ENCODE results near the gene ADAM19.

ADAM19 gene

GRCh38 chr5:157516626-157517325 is 58.8 kb downstream of the ADAM19 start:
- no peak for DNase-seq (ENCODE audit: low read depth in 2 of 2)

DNA sequence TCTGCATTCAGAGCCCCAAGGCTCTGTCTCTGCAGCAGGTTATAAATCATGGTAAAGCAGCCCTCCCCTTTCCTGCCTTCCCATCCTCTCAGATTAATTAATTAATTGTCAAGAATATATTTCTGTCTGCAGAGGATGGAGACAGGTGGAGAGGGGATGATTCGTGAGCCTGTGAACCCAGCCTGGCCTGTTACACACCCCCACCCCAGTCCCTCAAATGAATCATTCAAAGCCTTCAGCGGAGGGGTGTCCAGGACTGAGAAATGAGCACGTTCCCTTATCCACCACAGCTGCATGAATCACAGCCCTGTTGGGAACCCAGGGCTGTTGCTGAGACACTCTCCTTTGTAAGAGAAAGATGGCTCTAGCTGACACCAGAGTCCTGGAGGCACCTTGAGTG is 59.6 kb downstream of the ADAM19 start:
- peak; percentile 40 to 50 for DNase-seq (ENCODE audit: low read depth in 2 of 2)

- DNase-seq (ENCODE audit: low read depth in 2 of 2), result no peak
These were observed 60.6 kb downstream of the ADAM19 start for GRCh38 chr5:157514974-157515373.

DNA sequence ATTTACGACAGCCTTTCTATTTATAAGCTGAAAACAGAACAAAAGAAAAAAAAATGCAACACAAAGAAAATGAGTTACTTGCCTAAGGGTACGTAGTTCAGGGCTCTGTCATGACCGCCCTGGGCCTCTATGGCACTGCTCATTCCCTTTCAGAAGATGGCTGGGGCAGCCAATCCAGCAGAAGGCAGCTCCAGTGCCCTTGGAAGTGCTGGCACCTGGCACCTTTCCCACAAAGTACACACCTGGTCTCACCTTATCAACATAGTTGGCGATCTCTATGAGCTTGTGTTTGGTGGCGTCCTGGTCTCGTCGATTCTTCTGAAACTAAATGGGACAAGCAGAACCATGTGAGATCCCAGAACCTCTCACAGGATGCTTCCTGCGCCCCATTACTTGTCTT is 62.4 kb downstream of the ADAM19 start:
- no peak for DNase-seq (ENCODE audit: low read depth in 2 of 2)

DNA sequence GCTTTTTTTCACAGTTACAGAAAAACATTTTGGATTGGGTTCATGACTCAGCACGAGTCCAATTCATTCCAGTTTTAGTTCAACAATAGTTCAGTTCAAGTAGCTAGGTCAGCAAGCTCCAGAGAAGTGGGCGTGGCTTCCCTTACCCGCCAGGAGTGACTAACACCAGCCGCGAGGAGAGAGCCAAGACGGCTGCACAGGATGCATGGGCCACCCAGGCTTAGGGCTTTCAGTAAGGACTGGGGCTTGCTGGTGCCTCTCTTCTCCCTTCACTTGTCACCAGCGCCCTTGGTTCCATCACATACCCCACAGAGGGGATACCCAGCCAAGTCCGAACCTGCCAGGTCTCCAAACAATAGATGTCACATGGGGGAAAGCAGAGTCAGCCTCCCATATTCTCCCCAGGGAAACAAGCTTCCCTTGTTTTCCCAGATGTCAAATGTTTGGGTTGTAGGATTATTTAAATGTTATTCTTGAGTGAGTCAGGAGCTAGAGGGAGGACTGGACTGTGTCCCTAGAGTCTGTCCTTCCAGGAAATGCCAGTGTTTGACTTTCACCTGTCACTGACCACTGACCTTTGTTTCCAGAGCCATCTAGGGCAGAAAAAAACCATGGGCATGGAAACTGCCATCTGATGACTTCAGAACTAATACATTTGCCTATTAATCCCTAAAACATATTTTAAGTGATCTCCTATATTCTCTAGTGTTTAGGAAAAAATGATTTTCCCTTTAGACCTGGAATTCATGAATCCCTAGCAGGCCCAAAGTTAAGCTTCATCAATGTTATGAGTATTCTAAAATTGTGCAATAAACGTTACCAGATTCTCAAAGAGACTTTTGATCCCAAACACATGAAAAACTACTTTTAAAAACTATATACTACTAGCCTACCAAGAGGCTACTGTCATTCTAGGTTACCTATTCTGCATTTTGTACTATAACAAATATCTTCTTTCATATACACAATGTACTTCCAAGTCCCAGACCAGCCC is 63.6 kb downstream of the ADAM19 start:
- DNase-seq (ENCODE audit: low read depth in 2 of 2), result peak; percentile 33 to 42

GRCh38 chr5:157510682-157511081 is 64.9 kb downstream of the ADAM19 start:
- no peak for DNase-seq (ENCODE audit: low read depth in 2 of 2)

GRCh38 chr5:157509587-157509986 is 66.0 kb downstream of the ADAM19 start:
- no peak for DNase-seq (ENCODE audit: low read depth in 2 of 2)

GRCh38 chr5:157509093-157509492 is 66.5 kb downstream of the ADAM19 start:
- DNase-seq (ENCODE audit: low read depth in 2 of 2), result no peak

DNA sequence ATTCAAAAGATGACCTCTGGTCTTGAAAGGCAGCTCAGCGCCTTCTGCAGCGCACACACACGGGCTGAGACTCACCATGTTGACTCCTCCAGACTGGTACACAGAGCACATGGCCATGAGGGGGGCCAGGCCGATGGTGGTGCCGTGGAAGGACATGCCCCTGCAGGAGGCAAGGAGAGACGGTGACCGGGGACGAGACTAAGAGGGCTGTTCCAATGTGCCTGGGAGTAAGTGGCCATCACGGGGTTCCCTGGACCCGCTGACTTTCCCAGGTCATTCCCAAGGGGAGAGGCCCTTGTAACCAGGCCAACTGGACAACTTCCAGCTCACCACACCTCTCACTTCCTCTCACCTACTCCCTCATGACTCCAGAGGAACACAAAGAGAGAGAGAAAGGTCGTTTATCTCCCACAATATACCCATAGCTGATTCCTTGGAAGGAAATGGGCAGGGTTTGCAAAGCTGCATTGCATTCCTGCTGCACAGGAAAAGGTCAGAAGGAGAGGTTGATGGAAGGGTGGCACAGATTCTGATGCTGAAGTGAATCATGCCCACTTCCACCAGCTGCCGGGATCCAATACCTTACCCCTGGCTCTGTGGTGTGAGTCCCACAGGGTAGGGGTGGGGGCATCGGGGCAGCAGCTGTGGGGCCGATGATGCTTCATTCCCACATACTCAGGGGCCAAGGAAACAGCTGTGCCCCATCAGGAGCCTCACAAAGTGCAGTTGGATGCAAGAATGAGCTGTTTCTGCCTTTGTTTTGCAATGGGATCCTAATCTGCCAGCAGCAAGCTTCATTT is 68.4 kb downstream of the ADAM19 start:
- DNase-seq (ENCODE audit: low read depth in 2 of 2), result no peak

- DNase-seq (ENCODE audit: low read depth in 2 of 2), result no peak
These were observed 69.4 kb downstream of the ADAM19 start for GRCh38 chr5:157506066-157506590.

DNA sequence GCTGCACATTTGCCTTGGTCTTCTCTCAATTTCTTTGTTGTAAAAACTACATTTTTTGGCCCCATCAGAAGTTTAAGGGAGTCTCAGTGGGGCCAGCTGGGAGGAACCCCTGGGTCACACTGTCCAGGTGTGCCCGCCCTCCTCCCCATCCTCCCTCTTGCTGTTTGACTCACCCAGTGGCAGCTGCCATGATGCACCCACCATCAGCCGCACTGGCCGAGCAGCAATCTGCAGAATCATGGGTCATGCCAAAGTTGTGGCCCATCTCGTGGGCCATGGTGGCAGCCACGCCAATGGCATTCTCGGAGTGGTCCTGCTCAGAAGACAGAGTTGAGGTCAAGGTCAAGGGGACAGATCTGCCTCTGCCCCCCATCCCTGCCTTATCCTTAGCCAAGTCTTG is 70.1 kb downstream of the ADAM19 start:
- DNase-seq (ENCODE audit: low read depth in 2 of 2), result no peak

- no peak for DNase-seq (ENCODE audit: low read depth in 2 of 2)
These were observed 71.5 kb downstream of the ADAM19 start for GRCh38 chr5:157504053-157504452.

- no peak for DNase-seq (ENCODE audit: low read depth in 2 of 2)
These were observed 73.4 kb downstream of the ADAM19 start for GRCh38 chr5:157502143-157502647.

- DNase-seq (ENCODE audit: low read depth in 2 of 2), result no peak
These were observed 77.5 kb downstream of the ADAM19 start for GRCh38 chr5:157497875-157498611.

DNA sequence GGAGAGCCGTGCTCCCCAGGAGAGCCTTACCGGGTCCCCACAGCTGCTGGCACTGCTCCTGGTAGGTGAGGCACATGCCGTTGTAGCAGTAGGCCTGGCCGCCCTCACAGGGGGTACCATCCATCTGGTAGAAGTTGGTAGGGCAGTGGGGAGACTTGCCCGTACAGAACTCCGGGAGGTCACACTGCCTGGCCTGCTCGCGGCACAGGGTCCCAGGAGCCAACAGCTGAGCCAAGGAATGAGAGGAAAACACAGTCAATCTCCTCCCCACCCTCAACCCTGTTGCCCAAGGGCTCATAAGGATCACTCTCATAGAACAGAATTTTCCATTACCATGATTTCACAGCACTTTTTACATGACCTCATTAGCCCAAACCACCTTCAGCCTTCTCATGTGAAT is 78.7 kb downstream of the ADAM19 start:
- DNase-seq (ENCODE audit: low read depth in 2 of 2), result no peak

- no peak for DNase-seq (ENCODE audit: low read depth in 2 of 2)
These were observed 81.3 kb downstream of the ADAM19 start for GRCh38 chr5:157494178-157494832.

- no peak for DNase-seq (ENCODE audit: low read depth in 2 of 2)
These were observed 82.7 kb downstream of the ADAM19 start for GRCh38 chr5:157492886-157493285.

DNA sequence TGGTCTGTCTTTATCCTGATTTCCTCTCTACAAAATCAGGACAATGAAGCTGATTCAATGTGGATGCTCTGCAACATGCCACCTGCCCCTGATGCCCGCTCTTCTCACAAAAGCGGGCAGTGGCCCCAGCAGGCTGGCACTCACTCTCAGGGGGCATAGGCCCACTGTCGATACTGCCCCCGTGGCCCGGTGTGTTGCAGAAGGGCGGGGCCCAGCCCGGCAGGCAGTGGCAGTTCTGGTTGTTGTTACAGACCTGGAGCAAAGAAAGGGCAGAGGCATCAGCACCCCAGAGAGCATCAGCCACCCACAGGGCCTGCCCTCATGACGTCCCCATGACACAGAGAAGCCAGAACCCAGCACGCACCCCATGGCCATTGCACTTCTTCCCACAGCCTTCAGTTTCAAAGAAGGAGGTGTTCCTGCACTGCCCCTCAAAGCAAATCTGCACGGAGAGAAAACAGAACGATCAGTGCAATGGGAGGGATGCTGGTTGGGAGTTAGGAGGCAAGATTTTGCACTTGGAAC is 84.0 kb downstream of the ADAM19 start:
- DNase-seq (ENCODE audit: low read depth in 2 of 2), result no peak

- no peak for DNase-seq (ENCODE audit: low read depth in 2 of 2)
These were observed 88.2 kb downstream of the ADAM19 start for GRCh38 chr5:157487358-157487757.

- no peak for DNase-seq (ENCODE audit: low read depth in 2 of 2)
These were observed 88.7 kb downstream of the ADAM19 start for GRCh38 chr5:157486861-157487260.

Data from stimulated activated CD4-positive, alpha-beta T cell treated with anti-CD3 and anti-CD28 coated beads, Interleukin-15, amount 100 ng/mL, for 48 hours (primary cell).